ENCODE data around the gene LGALS8.

The LGALS8 gene

GRCh38 chr1:236590553-236591150 is 66.9 kb downstream of the LGALS8 start:
- no peak for DNase-seq (ENCODE audit: low read depth)

DNA sequence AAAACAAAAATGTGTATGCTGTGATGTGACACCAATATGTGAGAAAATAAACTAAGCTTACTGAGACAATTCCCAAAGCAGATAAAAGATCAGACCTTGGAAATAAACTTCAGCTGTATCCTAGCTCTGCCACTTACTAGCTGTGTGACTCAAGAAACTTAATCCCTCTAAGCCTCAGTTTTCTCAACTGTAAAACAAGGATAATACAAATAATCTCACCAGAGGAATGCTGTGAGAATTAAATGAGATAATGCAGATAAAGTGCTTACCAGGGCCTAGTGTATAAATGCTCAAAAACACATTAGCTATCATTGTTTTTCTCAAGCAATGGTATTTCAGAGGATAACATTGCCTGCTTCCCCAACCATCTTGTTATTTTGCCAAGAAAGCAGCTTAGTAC is 78.4 kb downstream of the LGALS8 start:
- DNase-seq (ENCODE audit: low read depth), result no peak

All from GM04503 (cell line).